ENCODE measurements around the gene AMACR. TPM values are rescaled to one million over a fixed set of nuclear protein-coding genes. Genes with fewer than 3 reads are reported as not detected.

AMACR gene
- total RNA-seq, 1 donor from 2014 or later = 9.0 TPM

- Mint-ChIP-seq H3K9me3 (ENCODE audit: unreplicated experiment) (peaks cover 4% of the 10 kb centered on the region), H3K27ac (ENCODE audit: unreplicated experiment) (no peak overlapping the region), H3K4me1 (ENCODE audit: low read depth, unreplicated experiment) (peaks cover 11% of the 10 kb centered on the region), H3K4me3 (ENCODE audit: unreplicated experiment) (no peak overlapping the region), H3K27me3 (ENCODE audit: unreplicated experiment) (peaks cover 5% of the 10 kb centered on the region), H3K36me3 (ENCODE audit: unreplicated experiment) (peaks cover 6% of the 10 kb centered on the region)
- no peak for DNase-seq
- TF ChIP-seq CTCF (IDR thresholded peaks at IDR 0.05; ENCODE audit: partially characterized antibody, unreplicated experiment) = no peak
Observed at GRCh38 chr5:34005681-34006080, 2.2 kb downstream of the AMACR start.

- Mint-ChIP-seq H3K4me3 (ENCODE audit: unreplicated experiment) (no peak overlapping the region), H3K9me3 (ENCODE audit: unreplicated experiment) (peaks cover 4% of the 10 kb centered on the region), H3K36me3 (ENCODE audit: unreplicated experiment) (peaks cover 6% of the 10 kb centered on the region), H3K27me3 (ENCODE audit: unreplicated experiment) (peaks cover 5% of the 10 kb centered on the region), H3K27ac (ENCODE audit: unreplicated experiment) (no peak overlapping the region), H3K4me1 (ENCODE audit: low read depth, unreplicated experiment) (peaks cover 11% of the 10 kb centered on the region)
- DNase-seq = no peak
- TF ChIP-seq CTCF (IDR thresholded peaks at IDR 0.05; ENCODE audit: partially characterized antibody, unreplicated experiment) = no peak
Observed at GRCh38 chr5:34005211-34005610, 2.6 kb downstream of the AMACR start.

- Mint-ChIP-seq H3K9me3 (ENCODE audit: unreplicated experiment) (peaks cover 4% of the 10 kb centered on the region), H3K4me1 (ENCODE audit: low read depth, unreplicated experiment) (peaks cover 8% of the 10 kb centered on the region), H3K27me3 (ENCODE audit: unreplicated experiment) (peaks cover 5% of the 10 kb centered on the region), H3K36me3 (ENCODE audit: unreplicated experiment) (peaks cover 6% of the 10 kb centered on the region), H3K4me3 (ENCODE audit: unreplicated experiment) (no peak overlapping the region), H3K27ac (ENCODE audit: unreplicated experiment) (no peak overlapping the region)
- no peak for DNase-seq
- TF ChIP-seq CTCF (IDR thresholded peaks at IDR 0.05; ENCODE audit: partially characterized antibody, unreplicated experiment) = no peak
Observed at GRCh38 chr5:34003941-34004340, 3.9 kb downstream of the AMACR start.

- H3K27me3 Mint-ChIP-seq (ENCODE audit: unreplicated experiment) = peaks cover 5% of the 10 kb centered on the region
- TF ChIP-seq CTCF (IDR thresholded peaks at IDR 0.05; ENCODE audit: partially characterized antibody, unreplicated experiment) = no peak
- peaks cover 6% of the 10 kb centered on the region for H3K36me3 Mint-ChIP-seq (ENCODE audit: unreplicated experiment)
- no peak overlapping the region for H3K27ac Mint-ChIP-seq (ENCODE audit: unreplicated experiment)
- H3K9me3 Mint-ChIP-seq (ENCODE audit: unreplicated experiment) = peaks cover 4% of the 10 kb centered on the region
- peaks cover 7% of the 10 kb centered on the region for H3K4me1 Mint-ChIP-seq (ENCODE audit: low read depth, unreplicated experiment)
- no peak overlapping the region for H3K4me3 Mint-ChIP-seq (ENCODE audit: unreplicated experiment)
- no peak for DNase-seq
Observed at GRCh38 chr5:34002629-34003328, 5.1 kb downstream of the AMACR start.

- Mint-ChIP-seq H3K36me3 (ENCODE audit: unreplicated experiment) (peaks cover 6% of the 10 kb centered on the region), H3K27ac (ENCODE audit: unreplicated experiment) (no peak overlapping the region), H3K4me3 (ENCODE audit: unreplicated experiment) (no peak overlapping the region), H3K4me1 (ENCODE audit: low read depth, unreplicated experiment) (peaks cover 2% of the 10 kb centered on the region), H3K27me3 (ENCODE audit: unreplicated experiment) (peaks cover 3% of the 10 kb centered on the region), H3K9me3 (ENCODE audit: unreplicated experiment) (no peaks in the 10 kb centered on the region)
- no peak for TF ChIP-seq CTCF (IDR thresholded peaks at IDR 0.05; ENCODE audit: partially characterized antibody, unreplicated experiment)
- DNase-seq = no peak
Observed at GRCh38 chr5:34001241-34001841, 6.5 kb downstream of the AMACR start.

All from glutamatergic neuron (in vitro differentiated cells).